Erythroblast (primary cell): ENCODE data around the gene TUBB.
A peak's percentile ranks its signal among the peaks of the same experiment; 100 is the strongest.
"Not testable (repeated sequence)": the region's sequence is repeated elsewhere in the genome, so short reads cannot be mapped to it uniquely, and the experiment has no call there.

Experiments used
- DNase-seq, 2 experiments: peaks; one replicate each; lab custom pipeline; 2025; lab: John Stamatoyannopoulos, UW
- GATA1 ChIP-seq: IDR thresholded peaks from 2 replicates; pipeline ENCODE4 v1.6.1; 2011; ENCODE audit warnings: low read depth, mild to moderate bottlenecking, control low read depth, low read length, moderate library complexity
- POLR2A ChIP-seq: IDR thresholded peaks from 2 replicates; pipeline ENCODE4 v1.6.1; 2011; ENCODE audit warnings: mild to moderate bottlenecking, low read length

The TUBB gene

DNA sequence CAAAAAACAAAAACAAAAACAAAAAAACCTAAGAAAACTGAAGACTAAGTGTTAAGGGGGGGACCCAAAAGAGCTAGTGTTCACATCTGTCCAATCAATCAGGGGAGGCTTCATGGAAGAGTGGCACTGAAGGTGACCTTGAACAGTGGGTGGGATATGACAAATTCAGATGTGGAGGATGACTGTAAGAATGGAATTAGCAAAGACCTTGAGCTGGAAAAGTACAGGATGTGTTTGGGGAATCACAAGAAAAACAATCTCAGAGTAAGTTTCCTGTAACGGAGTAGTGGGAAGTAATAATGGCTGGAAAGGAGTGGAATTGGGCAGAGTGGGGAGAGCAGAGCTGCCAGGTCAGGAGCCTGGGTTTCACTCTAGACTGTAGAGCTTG, 27.1 kb downstream of the TUBB start:
- no peak for TF ChIP-seq GATA1
- no peak for TF ChIP-seq POLR2A

DNA sequence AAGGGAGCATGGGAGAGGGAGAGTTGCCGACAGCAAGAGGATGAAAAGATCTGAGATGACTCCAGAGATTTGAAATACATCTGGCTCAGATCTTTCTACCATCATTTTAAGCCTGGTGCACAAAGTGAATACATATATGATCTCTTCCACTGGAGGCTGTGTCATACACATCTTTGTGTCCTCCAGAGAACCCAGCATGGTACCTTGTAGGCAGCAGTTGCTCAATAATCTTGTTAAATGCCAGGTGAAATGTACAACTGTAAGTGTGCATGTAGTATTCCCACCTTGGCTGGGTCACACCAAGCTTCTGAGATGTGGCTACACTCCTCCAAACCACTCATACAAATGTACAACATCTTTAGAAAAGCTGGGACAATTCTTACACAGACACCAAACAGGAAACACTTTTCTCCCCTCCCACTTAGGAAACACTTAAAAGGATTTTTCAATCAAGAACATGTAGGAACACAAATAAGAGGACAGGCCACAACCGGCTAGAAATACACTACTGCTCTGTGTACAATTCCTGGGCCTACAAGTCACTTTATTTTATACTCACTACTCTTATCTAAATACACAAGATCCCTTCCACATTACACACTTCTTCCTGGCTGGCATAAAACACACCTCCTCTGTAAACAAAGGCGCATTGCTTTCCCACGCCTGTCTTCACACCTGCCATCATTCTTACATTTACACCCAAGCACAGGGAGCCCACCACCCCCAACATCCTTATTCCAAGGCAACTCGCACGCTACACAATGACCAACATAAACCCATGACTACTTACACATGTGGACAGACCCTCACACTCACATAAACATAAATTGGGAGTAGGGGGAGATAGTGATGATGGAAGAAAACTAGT, 28.0 kb downstream of the TUBB start:
- TF ChIP-seq GATA1, result no peak
- DNase-seq, result no peak

More for the DNA sequence above, 27.1 kb downstream of the TUBB start:
- no peak for DNase-seq

DNA sequence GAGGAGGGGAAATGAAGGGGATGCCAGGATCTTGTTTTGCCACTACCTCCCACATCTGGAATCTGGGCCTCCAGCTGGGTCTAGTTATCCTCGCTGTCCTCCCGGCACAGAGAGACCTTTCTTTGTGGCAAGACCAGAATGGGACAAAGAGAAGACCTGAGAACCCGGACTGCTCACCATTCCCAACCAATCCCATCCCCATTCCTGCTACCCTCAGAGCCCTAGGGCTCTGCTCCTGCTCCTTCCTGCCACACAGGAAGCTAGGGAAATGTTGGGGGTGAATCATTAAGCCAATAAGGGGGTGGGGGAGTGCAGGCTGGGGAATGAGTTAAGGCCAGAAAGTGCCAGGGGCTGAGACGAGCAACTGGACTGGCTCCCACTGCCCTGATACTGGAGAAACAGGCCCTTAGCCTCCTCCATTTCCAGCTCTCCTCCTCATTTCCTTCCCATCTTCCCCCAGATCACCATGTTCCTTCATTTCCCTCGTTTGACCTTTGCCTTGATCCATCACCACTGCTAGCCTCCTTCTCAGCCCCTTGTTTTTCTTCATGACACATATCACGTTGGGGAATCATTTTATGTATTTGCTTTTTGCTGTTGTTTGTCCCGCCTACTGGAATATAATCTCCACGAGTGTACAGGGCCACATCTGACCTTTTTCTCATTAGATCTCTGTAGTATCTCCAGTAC, 28.8 kb downstream of the TUBB start:
- TF ChIP-seq POLR2A (no peak), GATA1 (no peak)
- DNase-seq, result no peak

DNA sequence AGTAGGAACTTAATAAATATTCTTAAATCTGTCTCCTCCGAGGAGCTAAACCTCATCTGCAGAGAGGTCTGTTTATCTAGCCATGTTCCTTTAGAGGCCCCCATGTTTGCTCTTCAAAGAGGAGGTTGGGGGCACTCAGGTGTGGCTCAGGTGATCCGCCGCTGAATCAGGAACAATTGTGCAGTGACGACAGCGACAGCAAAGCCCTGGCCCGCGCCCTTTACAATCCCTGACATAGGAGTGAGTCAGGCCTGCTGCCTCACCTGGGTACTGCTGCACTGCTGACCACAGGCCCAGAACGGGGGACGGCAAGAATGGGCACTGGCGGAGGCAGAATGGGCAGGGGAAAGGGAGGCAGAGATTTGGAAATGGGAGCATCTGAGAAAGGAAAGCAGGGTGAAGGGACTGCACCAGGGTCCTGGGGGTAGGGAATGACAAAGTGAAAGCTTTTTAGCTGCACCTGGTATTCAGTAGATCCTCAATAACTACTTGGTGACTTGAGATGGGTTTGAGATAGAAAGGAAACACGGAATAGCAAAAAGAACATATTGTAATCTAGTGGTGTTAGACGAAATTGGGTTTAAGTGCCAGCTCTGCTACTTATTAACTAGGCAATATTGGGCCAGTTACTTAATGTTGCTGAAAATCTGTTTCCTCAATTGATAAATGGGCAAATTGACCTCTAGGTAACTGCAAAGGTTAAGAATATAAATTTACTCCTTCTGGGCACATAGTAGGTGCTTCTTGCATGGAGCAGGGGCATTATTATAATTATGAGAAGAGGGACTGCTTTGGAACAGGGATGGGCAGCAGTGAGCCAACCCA, 29.6 kb downstream of the TUBB start:
- no peak for DNase-seq
- no peak for TF ChIP-seq POLR2A
- no peak for TF ChIP-seq GATA1

DNA sequence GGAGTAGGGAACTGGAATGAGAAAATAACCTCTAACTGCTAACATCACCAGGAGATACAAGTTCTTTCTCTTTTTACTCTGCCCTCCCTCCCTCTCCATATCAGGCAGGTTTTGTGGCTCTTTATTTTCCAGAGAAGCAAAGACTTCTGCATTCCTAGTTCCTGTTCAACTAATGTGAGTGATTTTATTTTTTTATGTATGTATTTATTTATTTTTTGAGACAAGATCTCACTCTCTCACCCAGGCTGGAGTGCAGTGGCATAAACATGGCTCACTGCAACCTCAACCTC, 30.2 kb downstream of the TUBB start:
- TF ChIP-seq POLR2A (no peak), GATA1 (no peak)
- DNase-seq, result no peak

DNA sequence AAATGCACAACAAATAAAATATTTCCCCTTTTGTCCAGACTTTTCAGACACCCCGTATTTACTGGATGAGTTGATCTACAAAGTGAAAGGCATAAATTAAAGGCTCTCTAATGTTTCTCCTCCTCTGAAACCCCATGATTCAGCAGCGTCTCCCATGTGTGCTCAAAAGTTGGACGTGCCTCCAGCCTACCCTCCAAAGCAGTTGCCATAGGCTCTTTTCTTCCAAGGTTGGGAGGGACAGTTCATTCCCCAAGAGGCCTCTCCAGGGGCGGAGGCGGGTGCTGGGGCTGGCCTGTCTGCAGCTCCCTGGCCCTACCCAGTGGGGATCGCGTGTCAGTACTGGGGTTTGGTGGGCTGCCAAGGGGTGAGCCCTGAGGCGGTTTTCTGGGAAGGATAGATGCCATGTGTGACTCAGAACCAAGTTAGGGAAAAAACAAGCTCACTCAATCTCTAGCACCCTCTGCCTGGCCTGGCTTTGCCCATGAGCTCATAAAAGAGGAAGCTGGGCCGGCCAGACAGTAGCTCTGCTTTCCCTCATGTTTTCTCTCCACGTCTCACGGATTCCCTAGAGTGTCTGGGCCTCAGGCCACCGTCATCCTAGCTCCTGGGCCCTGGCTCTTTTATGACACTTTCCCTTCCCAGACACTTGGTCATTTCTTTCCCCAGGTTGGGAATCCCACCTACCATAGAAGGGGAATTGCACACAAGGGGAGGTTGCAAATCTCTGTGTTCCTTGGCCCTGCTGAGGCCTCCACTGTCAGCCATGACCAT, 32.2 kb downstream of the TUBB start:
- DNase-seq, result peak; percentile 24 to 57
- no peak for TF ChIP-seq POLR2A
- no peak for TF ChIP-seq GATA1

DNA sequence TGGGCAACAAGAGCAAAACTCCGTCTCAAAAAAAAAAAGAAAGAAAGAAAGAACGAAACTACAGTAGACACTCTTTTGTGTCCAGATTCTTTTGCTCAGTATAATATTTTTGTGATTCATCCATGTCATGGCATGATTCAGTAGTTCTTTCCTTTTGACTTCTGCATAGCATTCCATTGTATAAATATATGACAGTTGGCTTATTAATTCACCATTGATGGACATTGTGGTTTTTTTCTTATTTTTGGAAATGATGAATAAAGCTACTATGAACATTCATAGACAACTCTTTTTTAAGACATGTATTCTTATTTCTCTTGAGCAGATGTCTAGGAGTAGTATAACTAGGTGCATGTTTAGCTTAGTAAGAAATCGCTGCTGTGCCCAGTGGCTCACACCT, 34.5 kb downstream of the TUBB start:
- no peak for TF ChIP-seq POLR2A
- TF ChIP-seq GATA1, result no peak
- DNase-seq, result no peak

DNA sequence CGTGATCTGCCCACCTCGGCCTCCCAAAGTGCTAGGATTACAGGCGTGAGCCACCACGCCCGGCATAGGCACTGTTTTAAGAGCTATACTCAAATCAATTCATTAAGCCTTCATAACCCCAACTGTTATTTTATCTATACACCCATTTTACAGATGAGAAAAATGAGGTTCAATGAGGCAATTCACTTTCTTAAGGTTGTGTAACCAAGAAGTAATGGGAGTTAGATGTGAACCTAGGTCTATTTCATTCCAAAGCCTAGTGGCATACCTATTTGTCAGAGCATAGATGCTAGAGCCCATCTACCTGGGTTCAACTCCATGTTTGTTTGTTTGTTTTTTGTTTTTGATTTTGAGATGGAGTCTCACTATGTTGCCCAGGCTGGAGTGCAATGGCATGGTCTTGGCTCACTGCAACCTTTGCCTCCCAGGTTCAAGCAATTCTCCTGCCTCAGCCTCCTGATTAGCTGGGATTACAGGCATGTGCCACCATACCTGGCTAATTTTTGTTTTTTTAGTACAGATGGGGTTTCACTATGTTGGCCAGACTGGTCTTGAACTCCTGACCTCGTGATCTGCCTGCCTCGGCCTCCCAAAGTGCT, 36.4 kb downstream of the TUBB start:
- DNase-seq, result not testable (repeated sequence)

DNA sequence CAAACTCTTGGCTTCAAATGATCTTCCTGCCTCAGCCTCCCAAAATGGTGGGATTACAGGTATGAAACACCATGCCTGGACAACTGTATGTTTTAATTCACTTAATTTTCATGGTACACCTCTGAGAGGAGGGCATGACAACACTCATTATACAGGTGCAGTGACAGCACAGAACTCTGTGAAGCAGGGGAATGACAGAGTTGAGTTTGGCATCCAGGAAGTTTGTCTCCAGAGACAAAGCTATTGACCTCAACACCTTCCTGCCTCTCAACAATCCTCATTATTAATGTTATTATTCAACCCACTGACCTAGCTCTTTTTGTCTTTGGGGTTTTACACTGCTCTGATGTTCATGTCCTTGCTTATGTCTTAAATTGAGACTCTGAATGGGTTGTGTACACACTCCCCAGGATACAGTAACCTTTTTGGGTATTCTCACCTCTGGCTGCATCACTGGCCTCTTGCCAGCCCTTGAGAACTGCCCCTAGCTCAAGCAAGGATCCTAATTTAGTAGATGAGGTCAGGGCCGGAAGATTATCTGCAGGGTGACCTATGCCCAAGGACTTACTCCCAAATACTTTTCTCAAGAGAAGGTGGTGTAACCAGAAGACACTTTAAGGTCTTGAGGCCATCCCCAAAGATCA, 37.2 kb downstream of the TUBB start:
- no peak for DNase-seq
- TF ChIP-seq POLR2A (no peak), GATA1 (no peak)

DNA sequence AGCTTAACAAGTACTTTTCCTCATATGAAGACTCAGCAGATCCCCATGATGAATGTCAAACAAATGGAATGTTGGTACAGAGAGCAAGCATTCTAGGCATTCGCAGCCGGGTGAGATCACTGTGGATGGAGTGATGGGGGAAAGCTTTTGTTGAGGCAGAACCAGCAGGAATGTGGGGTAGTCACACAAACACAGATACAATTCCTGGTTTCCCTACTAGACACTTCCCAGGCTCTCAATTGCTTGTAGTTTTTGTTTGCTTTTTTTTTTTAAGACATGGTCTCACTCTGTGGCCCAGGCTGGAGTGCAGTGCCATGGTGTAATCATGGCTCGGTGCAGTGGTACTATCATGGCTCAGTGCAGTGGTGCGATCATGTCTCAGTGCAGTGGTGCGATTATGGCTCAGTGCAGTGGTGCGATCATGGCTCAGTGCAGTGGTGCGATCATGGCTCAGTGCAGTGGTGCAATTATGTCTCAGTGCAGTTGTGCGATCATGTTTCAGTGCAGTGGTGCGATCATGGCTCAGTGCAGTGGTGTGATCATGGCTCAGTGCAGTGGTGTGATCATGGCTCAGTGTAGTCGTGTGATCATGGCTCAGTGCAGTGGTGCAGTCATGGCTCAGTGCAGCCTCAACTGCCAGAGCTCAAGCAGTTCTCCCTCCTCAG, 39.6 kb downstream of the TUBB start:
- no peak for TF ChIP-seq POLR2A
- no peak for TF ChIP-seq GATA1
- no peak for DNase-seq

DNA sequence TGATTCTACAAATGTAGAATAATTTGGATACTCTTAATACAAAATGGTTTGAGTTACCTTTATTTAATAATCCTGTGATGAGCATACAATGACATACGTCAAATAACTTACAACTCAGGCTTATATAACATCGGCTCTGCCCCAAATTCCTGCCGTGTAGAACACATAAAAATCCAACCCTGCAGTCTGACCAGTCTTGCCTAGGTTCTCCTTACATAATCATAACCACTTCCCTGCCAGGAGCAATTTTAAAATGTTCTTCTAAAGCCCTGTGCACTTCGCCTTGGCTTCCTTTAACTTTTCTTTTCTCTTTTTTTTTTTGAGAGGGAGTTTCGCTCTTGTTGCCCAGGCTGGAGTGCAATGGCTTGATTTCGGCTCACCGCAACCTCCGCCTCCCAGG, 40.4 kb downstream of the TUBB start:
- DNase-seq, result no peak
- TF ChIP-seq POLR2A, result no peak
- no peak for TF ChIP-seq GATA1

DNA sequence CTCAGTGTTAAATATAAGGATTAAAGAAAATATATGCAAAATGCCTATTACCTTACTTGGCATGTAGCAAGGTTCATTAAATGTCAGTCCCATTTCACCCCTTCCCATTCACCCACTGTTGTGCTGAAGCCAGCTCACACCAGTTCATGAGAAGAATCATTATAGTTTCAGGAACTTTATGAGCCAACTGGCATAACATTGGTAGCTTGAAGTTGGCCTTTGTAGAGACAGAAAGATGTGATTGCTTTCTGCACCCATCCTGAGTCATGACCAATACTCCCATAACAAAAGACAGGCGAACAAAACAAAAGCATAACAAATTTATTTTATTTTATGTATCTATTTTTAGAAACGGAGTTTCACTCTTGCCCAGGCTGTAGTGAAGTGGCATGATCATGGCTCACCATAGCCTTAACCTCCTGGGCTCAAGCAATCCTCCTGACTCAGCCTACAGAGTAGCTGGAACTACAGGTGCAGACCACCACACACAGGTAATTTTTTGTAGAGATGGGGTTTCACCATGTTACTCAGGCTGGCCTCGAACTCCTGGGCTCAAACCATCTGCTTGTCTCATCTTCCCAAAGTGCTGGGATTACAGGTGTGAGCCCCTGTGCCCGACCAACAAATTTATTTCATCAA, 41.8 kb downstream of the TUBB start:
- TF ChIP-seq POLR2A, result no peak
- no peak for TF ChIP-seq GATA1
- DNase-seq, result no peak
